ENCODE results near the gene RBM26. TPM values are rescaled to one million over a fixed set of nuclear protein-coding genes. Genes with fewer than 3 reads are reported as not detected.
A peak's percentile ranks its signal among the peaks of the same experiment; 100 is the strongest.

The RBM26 gene
- total and polyA plus RNA-seq, 3 donors from 2014 or later = 37.6 to 67.5 (median 66.1) TPM

- no peak overlapping the region for H3K27ac ChIP-seq
- no peaks in the 10 kb centered on the region for H3K27me3 ChIP-seq
- no peak for DNase-seq
- intact Hi-C loops (cut with DNase I; ENCODE audit: low total_unique reads) = no loop called here
- peaks cover 14% of the 10 kb centered on the region for H3K4me1 ChIP-seq
- H3K4me3 ChIP-seq = no peak overlapping the region
- WGBS, 2 donors = 50 to 61% methylated on average over 9 of the region's 9 CpGs
- TF ChIP-seq CTCF (IDR thresholded peaks at IDR 0.05) = no peak
- no peak for TF ChIP-seq POLR2A (IDR thresholded peaks at IDR 0.05)
- H3K36me3 ChIP-seq (ENCODE audit: low read depth, missing control alignments) = no peaks in the 10 kb centered on the region
- H3K9me3 ChIP-seq = no peaks in the 10 kb centered on the region
These were observed 96.4 kb downstream of the RBM26 start for GRCh38 chr13:79309690-79310089.

- Histone ChIP-seq H3K27me3 (no peaks in the 10 kb centered on the region), H3K4me3 (no peak overlapping the region), H3K36me3 (ENCODE audit: low read depth, missing control alignments) (no peaks in the 10 kb centered on the region), H3K9me3 (no peaks in the 10 kb centered on the region), H3K4me1 (peaks cover 14% of the 10 kb centered on the region), H3K27ac (no peak overlapping the region)
- no peak for TF ChIP-seq CTCF (IDR thresholded peaks at IDR 0.05)
- no peak for TF ChIP-seq POLR2A (IDR thresholded peaks at IDR 0.05)
- intact Hi-C loops (cut with DNase I; ENCODE audit: low total_unique reads) = no loop called here
- 20 to 28% methylated on average over 8 of the region's 8 CpGs for WGBS, 2 donors
- DNase-seq = peak; percentile 21
These were observed 98.2 kb downstream of the RBM26 start for GRCh38 chr13:79307866-79308298.

- H3K27ac ChIP-seq = no peak overlapping the region
- 63 to 83% methylated on average over 3 of the region's 3 CpGs for WGBS, 2 donors
- intact Hi-C loops (cut with DNase I; ENCODE audit: low total_unique reads) = no loop called here
These were observed 98.6 kb downstream of the RBM26 start for GRCh38 chr13:79307433-79307861.

GRCh38 chr13:79306650-79307049 lies 99.4 kb downstream of the RBM26 start:
- no peak overlapping the region for H3K27ac ChIP-seq
- H3K4me3 ChIP-seq = no peak overlapping the region
- H3K4me1 ChIP-seq = peaks cover 14% of the 10 kb centered on the region
- no peak for TF ChIP-seq POLR2A (IDR thresholded peaks at IDR 0.05)
- no peak for TF ChIP-seq CTCF (IDR thresholded peaks at IDR 0.05)
- WGBS, 2 donors = 67 to 70% methylated on average over 1 of the region's 1 CpG
- DNase-seq = no peak
- no peaks in the 10 kb centered on the region for H3K27me3 ChIP-seq
- intact Hi-C loops (cut with DNase I; ENCODE audit: low total_unique reads) = no loop called here
- H3K36me3 ChIP-seq (ENCODE audit: low read depth, missing control alignments) = no peaks in the 10 kb centered on the region
- H3K9me3 ChIP-seq = no peaks in the 10 kb centered on the region

More at GRCh38 chr13:79307433-79307861, 98.6 kb downstream of the RBM26 start:
- no peaks in the 10 kb centered on the region for H3K36me3 ChIP-seq (ENCODE audit: low read depth, missing control alignments)
- no peak for DNase-seq
- no peak overlapping the region for H3K4me3 ChIP-seq
- no peak for TF ChIP-seq CTCF (IDR thresholded peaks at IDR 0.05)
- TF ChIP-seq POLR2A (IDR thresholded peaks at IDR 0.05) = no peak
- no peaks in the 10 kb centered on the region for H3K27me3 ChIP-seq
- peaks cover 14% of the 10 kb centered on the region for H3K4me1 ChIP-seq
- no peaks in the 10 kb centered on the region for H3K9me3 ChIP-seq

- DNase-seq = no peak
- Histone ChIP-seq H3K27ac (no peak overlapping the region), H3K4me1 (no peaks in the 10 kb centered on the region), H3K9me3 (no peaks in the 10 kb centered on the region), H3K27me3 (no peaks in the 10 kb centered on the region), H3K4me3 (no peak overlapping the region), H3K36me3 (ENCODE audit: low read depth, missing control alignments) (no peaks in the 10 kb centered on the region)
- WGBS, 2 donors = 71 to 92% methylated on average over 2 of the region's 2 CpGs
- TF ChIP-seq CTCF (IDR thresholded peaks at IDR 0.05) (no peak), POLR2A (IDR thresholded peaks at IDR 0.05) (no peak)
- intact Hi-C loops (cut with DNase I; ENCODE audit: low total_unique reads) = no loop called here
These were observed 108.9 kb downstream of the RBM26 start for GRCh38 chr13:79297128-79297527.

All from testis (tissue), 3 donors.